ENCODE measurements around the gene PBXIP1.

GRCh38 chr1:154955039-154955717, 721 bp downstream of the PBXIP1 start:
- TF ChIP-seq REST (IDR thresholded peaks at IDR 0.05; ENCODE audit: insufficient read depth in 1 of 2, low read depth in 2 of 2, low read length in 2 of 2) (no peak), POLR2AphosphoS5 (IDR thresholded peaks at IDR 0.05; ENCODE audit: low read depth, low read length) (no peak), SIN3A (IDR thresholded peaks at IDR 0.05; ENCODE audit: borderline replicate concordance, insufficient read depth, low read length) (no peak), TAF1 (IDR thresholded peaks at IDR 0.05; ENCODE audit: borderline replicate concordance, insufficient read depth, low read length) (no peak), FOXP2 (optimal IDR thresholded peaks at IDR 0.05; ENCODE audit: borderline replicate concordance, extremely low read depth, extremely low read length, insufficient read depth) (no peak)
